Dendritic cell treated with granulocyte-macrophage colony-stimulating factor and Interleukin-4, amounts not matched to agents 40 ng/mL and 50 ng/mL, for 4 days (primary cell): Measurements from ENCODE around the gene SLC12A4.
A peak's percentile ranks its signal among the peaks of the same experiment; 100 is the strongest.

Experiments used
- H3K27ac Mint-ChIP-seq: one replicate; pipeline ENCODE4 v1.8.0; 2022; ENCODE audit warnings: mild to moderate bottlenecking, mixed read lengths
- H3K27me3 Mint-ChIP-seq: one replicate; pipeline ENCODE4 v1.8.0; 2022; ENCODE audit warnings: mild to moderate bottlenecking, mixed read lengths
- H3K36me3 Mint-ChIP-seq: one replicate; pipeline ENCODE4 v1.8.0; 2022; ENCODE audit warnings: low read depth, mixed read lengths
- H3K4me1 Mint-ChIP-seq: one replicate; pipeline ENCODE4 v1.8.0; 2022; ENCODE audit warnings: low read depth, mixed read lengths
- H3K4me3 Mint-ChIP-seq: one replicate; pipeline ENCODE4 v1.8.0; 2022; ENCODE audit warnings: mild to moderate bottlenecking, moderate library complexity, mixed read lengths
- H3K9me3 Mint-ChIP-seq: one replicate; pipeline ENCODE4 v1.8.0; 2022; ENCODE audit warnings: mixed read lengths
- intact Hi-C: fragments of 100-400 bp; cut with micrococcal nuclease; formaldehyde crosslinking; loops from one replicate; pipeline ENCODE4 v1.15.0; 2022

SLC12A4 gene

GRCh38 chr16:67936124-67936879, 32.1 kb downstream of the SLC12A4 start, which contains the start of gene PSMB10:
TSS of gene PSMB10 (minus strand) at chr16:67936850. CDS start at chr16:67936749, 101 bp downstream.
- H3K36me3 Mint-ChIP-seq = peaks cover 68% of the 10 kb centered on the region
- peak within 1 kb of the TSS; percentile 83 for H3K4me3 Mint-ChIP-seq
- H3K9me3 Mint-ChIP-seq = no peaks in the 10 kb centered on the region
- no peaks in the 10 kb centered on the region for H3K27me3 Mint-ChIP-seq
- intact Hi-C loops = loop anchor here (5.0 to 10.0 kb wide), 3 partner anchors 62 to 119 kb away; partner anchors contain the start of gene EDC4
- H3K4me1 Mint-ChIP-seq = peaks cover 37% of the 10 kb centered on the region
- peak within 1 kb of the TSS; percentile 91 for H3K27ac Mint-ChIP-seq

- H3K4me3 Mint-ChIP-seq = peak overlapping the region; percentile 83
- intact Hi-C loops = loop anchor here (5.0 to 10.0 kb wide), 3 partner anchors 61 to 118 kb away; partner anchors contain the start of gene EDC4
Measured at GRCh38 chr16:67935402-67936123, 32.9 kb downstream of the SLC12A4 start.

GRCh38 chr16:67935101-67935401, 33.4 kb downstream of the SLC12A4 start:
- Mint-ChIP-seq H3K9me3 (no peaks in the 10 kb centered on the region), H3K4me1 (peaks cover 33% of the 10 kb centered on the region), H3K36me3 (peaks cover 76% of the 10 kb centered on the region), H3K27ac (peak overlapping the region; percentile 91), H3K27me3 (no peaks in the 10 kb centered on the region), H3K4me3 (peak overlapping the region; percentile 83)
- intact Hi-C loops = loop anchor here (5.0 to 10.0 kb wide), 3 partner anchors 60 to 118 kb away; partner anchors contain the start of gene EDC4

More at GRCh38 chr16:67935402-67936123, 32.9 kb downstream of the SLC12A4 start:
- H3K27ac Mint-ChIP-seq = peak overlapping the region; percentile 91
- H3K36me3 Mint-ChIP-seq = peaks cover 74% of the 10 kb centered on the region
- no peaks in the 10 kb centered on the region for H3K27me3 Mint-ChIP-seq
- H3K4me1 Mint-ChIP-seq = peaks cover 37% of the 10 kb centered on the region
- no peaks in the 10 kb centered on the region for H3K9me3 Mint-ChIP-seq

GRCh38 chr16:67934306-67935100, 33.9 kb downstream of the SLC12A4 start:
- Mint-ChIP-seq H3K9me3 (no peaks in the 10 kb centered on the region), H3K36me3 (peaks cover 76% of the 10 kb centered on the region), H3K27me3 (no peaks in the 10 kb centered on the region), H3K4me1 (peaks cover 27% of the 10 kb centered on the region), H3K27ac (peak overlapping the region; percentile 91), H3K4me3 (no peak overlapping the region)
- intact Hi-C loops = loop anchor here (5.0 to 10.0 kb wide), 3 partner anchors 60 to 117 kb away; partner anchors contain the start of gene EDC4

- Mint-ChIP-seq H3K27ac (no peak overlapping the region), H3K4me3 (no peak overlapping the region)
- intact Hi-C loops = loop anchor here (10.0 kb wide), 1 partner anchor 59 kb away; the partner anchor contains the start of gene EDC4
Measured at GRCh38 chr16:67933805-67934204, 34.6 kb downstream of the SLC12A4 start.

GRCh38 chr16:67932462-67932840, 36.0 kb downstream of the SLC12A4 start:
- no peak overlapping the region for H3K4me3 Mint-ChIP-seq
- no peaks in the 10 kb centered on the region for H3K27me3 Mint-ChIP-seq
- peaks cover 23% of the 10 kb centered on the region for H3K4me1 Mint-ChIP-seq
- intact Hi-C loops = loop anchor here (10.0 kb wide), 1 partner anchor 58 kb away; the partner anchor contains the start of gene EDC4
- H3K9me3 Mint-ChIP-seq = no peaks in the 10 kb centered on the region
- peaks cover 92% of the 10 kb centered on the region for H3K36me3 Mint-ChIP-seq
- no peak overlapping the region for H3K27ac Mint-ChIP-seq

More at GRCh38 chr16:67933805-67934204, 34.6 kb downstream of the SLC12A4 start:
- Mint-ChIP-seq H3K27me3 (no peaks in the 10 kb centered on the region), H3K36me3 (peaks cover 78% of the 10 kb centered on the region), H3K9me3 (no peaks in the 10 kb centered on the region), H3K4me1 (peaks cover 25% of the 10 kb centered on the region)

GRCh38 chr16:67931712-67932461, 36.5 kb downstream of the SLC12A4 start, which contains the start of gene CTRL:
TSS of gene CTRL (minus strand) at chr16:67931862. CDS start at chr16:67931852, 10 bp downstream.
- no peak within 1 kb of the TSS for H3K27ac Mint-ChIP-seq
- peaks cover 97% of the 10 kb centered on the region for H3K36me3 Mint-ChIP-seq
- H3K9me3 Mint-ChIP-seq = no peaks in the 10 kb centered on the region
- peaks cover 18% of the 10 kb centered on the region for H3K4me1 Mint-ChIP-seq
- intact Hi-C loops = loop anchor here (10.0 kb wide), 1 partner anchor 57 kb away; the partner anchor contains the start of gene EDC4
- H3K27me3 Mint-ChIP-seq = no peaks in the 10 kb centered on the region
- H3K4me3 Mint-ChIP-seq = no peak within 1 kb of the TSS

- peaks cover 97% of the 10 kb centered on the region for H3K36me3 Mint-ChIP-seq
- intact Hi-C loops = loop anchor here (10.0 kb wide), 1 partner anchor 56 kb away; the partner anchor contains the start of gene EDC4
- no peak overlapping the region for H3K27ac Mint-ChIP-seq
- no peaks in the 10 kb centered on the region for H3K27me3 Mint-ChIP-seq
- no peaks in the 10 kb centered on the region for H3K9me3 Mint-ChIP-seq
- no peak overlapping the region for H3K4me3 Mint-ChIP-seq
- peaks cover 15% of the 10 kb centered on the region for H3K4me1 Mint-ChIP-seq
Measured at GRCh38 chr16:67930678-67931211, 37.7 kb downstream of the SLC12A4 start.

GRCh38 chr16:67930191-67930590, 38.2 kb downstream of the SLC12A4 start:
- no peak overlapping the region for H3K27ac Mint-ChIP-seq
- H3K4me1 Mint-ChIP-seq = peaks cover 12% of the 10 kb centered on the region
- H3K4me3 Mint-ChIP-seq = no peak overlapping the region
- H3K27me3 Mint-ChIP-seq = no peaks in the 10 kb centered on the region
- no peaks in the 10 kb centered on the region for H3K9me3 Mint-ChIP-seq
- intact Hi-C loops = loop anchor here (10.0 kb wide), 1 partner anchor 55 kb away; the partner anchor contains the start of gene EDC4
- H3K36me3 Mint-ChIP-seq = peaks cover 96% of the 10 kb centered on the region

- Mint-ChIP-seq H3K9me3 (no peaks in the 10 kb centered on the region), H3K36me3 (peaks cover 91% of the 10 kb centered on the region), H3K27me3 (no peaks in the 10 kb centered on the region), H3K27ac (no peak overlapping the region), H3K4me3 (no peak overlapping the region), H3K4me1 (peaks cover 2% of the 10 kb centered on the region)
- intact Hi-C loops = loop anchor here (2.0 kb wide), 1 partner anchor 256 kb away; no protein-coding TSS in a partner anchor
Measured at GRCh38 chr16:67928561-67929364, 39.7 kb downstream of the SLC12A4 start.

- Mint-ChIP-seq H3K9me3 (no peaks in the 10 kb centered on the region), H3K4me1 (no peaks in the 10 kb centered on the region), H3K36me3 (peaks cover 91% of the 10 kb centered on the region), H3K4me3 (no peak overlapping the region), H3K27ac (no peak overlapping the region), H3K27me3 (no peaks in the 10 kb centered on the region)
- intact Hi-C loops = loop anchor here (2.0 kb wide), 1 partner anchor 255 kb away; no protein-coding TSS in a partner anchor
Measured at GRCh38 chr16:67928147-67928546, 40.3 kb downstream of the SLC12A4 start.
